ENCODE results near the gene CCDC137. TPM values are rescaled to one million over a fixed set of nuclear protein-coding genes. Genes with fewer than 3 reads are reported as not detected.
"Not testable (repeated sequence)": the region's sequence is repeated elsewhere in the genome, so short reads cannot be mapped to it uniquely, and the experiment has no call there.

CCDC137 gene
- 10 to 100 TPM; 18.2 to 25.6 (median 21.4) TPM for total RNA-seq

GRCh38 chr17:81666342-81667191 lies at the start of gene CCDC137, which contains the start of gene OXLD1:
Gene CCDC137, plus strand, starts transcription at chr17:81666737. Its CDS starts 30 bp downstream, at chr17:81666767.
Gene OXLD1, minus strand, starts transcription at chr17:81666605. Its CDS starts 28 bp downstream, at chr17:81666577.
- no peak for TF ChIP-seq CTCF (IDR thresholded peaks at IDR 0.05)
- peak in 3 of 4 donors; percentile 65 to 91 (median 87) for TF ChIP-seq POLR2A (IDR thresholded peaks at IDR 0.05)
- Histone ChIP-seq H3K9me3 (no peaks in the 10 kb centered on the region), H3K27ac (peak within 1 kb of the TSS; percentile 92 to 98 (median 94)), H3K36me3 (peaks cover 19 to 48% (median 24%) of the 10 kb centered on the region in 3 donors), H3K4me1 (peaks cover 30 to 63% (median 42%) of the 10 kb centered on the region in 3 donors), H3K4me3 (peak within 1 kb of the TSS; percentile 87 to 97 (median 91)), H3K27me3 (no peaks in the 10 kb centered on the region)
- 0% methylated on average over 4 to 5 of the region's 96 CpGs for WGBS, 2 donors
- intact Hi-C loops (cut with DNase I): no loop called here
- peak; percentile 75 for DNase-seq

GRCh38 chr17:81616877-81617276 lies 49.7 kb upstream of the CCDC137 start:
- H3K27ac ChIP-seq: no peak overlapping the region
- 67 to 100% methylated on average over 7 of the region's 7 CpGs for WGBS, 2 donors
- no peak for TF ChIP-seq CTCF (IDR thresholded peaks at IDR 0.05)
- no peak for TF ChIP-seq POLR2A (IDR thresholded peaks at IDR 0.05)
- peaks cover 23 to 100% (median 44%) of the 10 kb centered on the region in 3 donors for H3K36me3 ChIP-seq
- H3K27me3 ChIP-seq: no peaks in the 10 kb centered on the region
- peaks cover 0 to 10% (median 4%) of the 10 kb centered on the region in 3 donors for H3K4me1 ChIP-seq
- intact Hi-C loops (cut with DNase I): no loop called here
- no peak for DNase-seq
- H3K9me3 ChIP-seq: no peaks in the 10 kb centered on the region
- no peak overlapping the region for H3K4me3 ChIP-seq

GRCh38 chr17:81618307-81618706 lies 48.2 kb upstream of the CCDC137 start:
- H3K36me3 ChIP-seq: peaks cover 15 to 100% (median 43%) of the 10 kb centered on the region in 3 donors
- H3K27me3 ChIP-seq; H3K4me3 ChIP-seq; intact Hi-C loops (cut with DNase I); DNase-seq; H3K4me1 ChIP-seq; H3K9me3 ChIP-seq; H3K27ac ChIP-seq: not testable (repeated sequence)
- WGBS, 2 donors: no CpG with 5 or more reads among the region's 36 CpGs

- Histone ChIP-seq H3K4me3 (no peak overlapping the region), H3K9me3 (no peaks in the 10 kb centered on the region), H3K36me3 (peaks cover 33 to 100% (median 63%) of the 10 kb centered on the region in 3 donors), H3K4me1 (no peaks in the 10 kb centered on the region), H3K27me3 (no peaks in the 10 kb centered on the region), H3K27ac (no peak overlapping the region)
- no peak for DNase-seq
- TF ChIP-seq CTCF (IDR thresholded peaks at IDR 0.05) (no peak), POLR2A (IDR thresholded peaks at IDR 0.05) (no peak)
- 84 to 95% methylated on average over 7 to 11 of the region's 11 CpGs for WGBS, 2 donors
- intact Hi-C loops (cut with DNase I): no loop called here
Observed at GRCh38 chr17:81621494-81622130, 44.9 kb upstream of the CCDC137 start.

- intact Hi-C loops (cut with DNase I): no loop called here
- Histone ChIP-seq H3K27ac (no peak overlapping the region), H3K9me3 (no peaks in the 10 kb centered on the region), H3K4me3 (no peak overlapping the region), H3K4me1 (peaks cover under 1 to 28% (median 12%) of the 10 kb centered on the region in 3 donors), H3K27me3 (no peaks in the 10 kb centered on the region), H3K36me3 (peaks cover 10 to 70% (median 28%) of the 10 kb centered on the region in 3 donors)
- TF ChIP-seq CTCF (IDR thresholded peaks at IDR 0.05) (no peak), POLR2A (IDR thresholded peaks at IDR 0.05) (no peak)
- WGBS, 2 donors: 89% methylated on average over 7 of the region's 8 CpGs
- no peak for DNase-seq
Observed at GRCh38 chr17:81630274-81630673, 36.3 kb upstream of the CCDC137 start.

All from esophagus squamous epithelium (tissue), 5 donors.